DND-41 (cell line): ENCODE data around the gene ERMAP.

Experiments used
- EZH2 ChIP-seq: IDR thresholded peaks from 3 replicates; pipeline ENCODE4 v1.6.1; 2012; ENCODE audit warnings: borderline replicate concordance, low read depth, mild to moderate bottlenecking, moderate library complexity, low read length, inconsistent platforms; ENCODE audit not compliant: severe bottlenecking
- TF ChIP-seq, protein P1 (sequence below): IDR thresholded peaks from 2 replicates; pipeline ENCODE4 v1.5.1; 2012; ENCODE audit warnings: borderline replicate concordance, low read length, moderate library complexity, mild to moderate bottlenecking; ENCODE audit not compliant: poor library complexity, severe bottlenecking; ENCODE audit errors: extremely low read depth

- TF ChIP-seq, protein P1, sequence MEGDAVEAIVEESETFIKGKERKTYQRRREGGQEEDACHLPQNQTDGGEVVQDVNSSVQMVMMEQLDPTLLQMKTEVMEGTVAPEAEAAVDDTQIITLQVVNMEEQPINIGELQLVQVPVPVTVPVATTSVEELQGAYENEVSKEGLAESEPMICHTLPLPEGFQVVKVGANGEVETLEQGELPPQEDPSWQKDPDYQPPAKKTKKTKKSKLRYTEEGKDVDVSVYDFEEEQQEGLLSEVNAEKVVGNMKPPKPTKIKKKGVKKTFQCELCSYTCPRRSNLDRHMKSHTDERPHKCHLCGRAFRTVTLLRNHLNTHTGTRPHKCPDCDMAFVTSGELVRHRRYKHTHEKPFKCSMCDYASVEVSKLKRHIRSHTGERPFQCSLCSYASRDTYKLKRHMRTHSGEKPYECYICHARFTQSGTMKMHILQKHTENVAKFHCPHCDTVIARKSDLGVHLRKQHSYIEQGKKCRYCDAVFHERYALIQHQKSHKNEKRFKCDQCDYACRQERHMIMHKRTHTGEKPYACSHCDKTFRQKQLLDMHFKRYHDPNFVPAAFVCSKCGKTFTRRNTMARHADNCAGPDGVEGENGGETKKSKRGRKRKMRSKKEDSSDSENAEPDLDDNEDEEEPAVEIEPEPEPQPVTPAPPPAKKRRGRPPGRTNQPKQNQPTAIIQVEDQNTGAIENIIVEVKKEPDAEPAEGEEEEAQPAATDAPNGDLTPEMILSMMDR, result no peak
- no peak for TF ChIP-seq EZH2
These were observed 10.8 kb upstream of the ERMAP start for GRCh38 chr1:42806171-42806570.
